AG09309 (cell line): ENCODE results near the gene CNTNAP2.

Source experiments
- DNase-seq: peaks from one replicate; pipeline ENCODE4 v3.0.0-alpha.2; 2010; ENCODE audit warnings: low read depth
- H3K4me3 ChIP-seq: 2 replicates; pipeline ENCODE4 v1.5.1; 2011; ENCODE audit warnings: mild to moderate bottlenecking, low read depth, low read length, moderate library complexity; ENCODE audit not compliant: control insufficient read depth
- TF ChIP-seq, protein P1 (sequence below): IDR thresholded peaks from 2 replicates; pipeline ENCODE4 v1.5.1; 2011; ENCODE audit warnings: mild to moderate bottlenecking, low read depth, low read length, inconsistent platforms; ENCODE audit not compliant: insufficient read depth, control insufficient read depth; ENCODE audit errors: missing control alignments

CNTNAP2 gene

GRCh38 chr7:148174376-148174775, 2057.8 kb downstream of the CNTNAP2 start:
- H3K4me3 ChIP-seq = no peak overlapping the region
- TF ChIP-seq, protein P1, sequence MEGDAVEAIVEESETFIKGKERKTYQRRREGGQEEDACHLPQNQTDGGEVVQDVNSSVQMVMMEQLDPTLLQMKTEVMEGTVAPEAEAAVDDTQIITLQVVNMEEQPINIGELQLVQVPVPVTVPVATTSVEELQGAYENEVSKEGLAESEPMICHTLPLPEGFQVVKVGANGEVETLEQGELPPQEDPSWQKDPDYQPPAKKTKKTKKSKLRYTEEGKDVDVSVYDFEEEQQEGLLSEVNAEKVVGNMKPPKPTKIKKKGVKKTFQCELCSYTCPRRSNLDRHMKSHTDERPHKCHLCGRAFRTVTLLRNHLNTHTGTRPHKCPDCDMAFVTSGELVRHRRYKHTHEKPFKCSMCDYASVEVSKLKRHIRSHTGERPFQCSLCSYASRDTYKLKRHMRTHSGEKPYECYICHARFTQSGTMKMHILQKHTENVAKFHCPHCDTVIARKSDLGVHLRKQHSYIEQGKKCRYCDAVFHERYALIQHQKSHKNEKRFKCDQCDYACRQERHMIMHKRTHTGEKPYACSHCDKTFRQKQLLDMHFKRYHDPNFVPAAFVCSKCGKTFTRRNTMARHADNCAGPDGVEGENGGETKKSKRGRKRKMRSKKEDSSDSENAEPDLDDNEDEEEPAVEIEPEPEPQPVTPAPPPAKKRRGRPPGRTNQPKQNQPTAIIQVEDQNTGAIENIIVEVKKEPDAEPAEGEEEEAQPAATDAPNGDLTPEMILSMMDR = no peak
- DNase-seq = no peak

GRCh38 chr7:148175512-148175911, 2058.9 kb downstream of the CNTNAP2 start:
- TF ChIP-seq, protein P1 = no peak
- no peak for DNase-seq
- no peak overlapping the region for H3K4me3 ChIP-seq

DNA sequence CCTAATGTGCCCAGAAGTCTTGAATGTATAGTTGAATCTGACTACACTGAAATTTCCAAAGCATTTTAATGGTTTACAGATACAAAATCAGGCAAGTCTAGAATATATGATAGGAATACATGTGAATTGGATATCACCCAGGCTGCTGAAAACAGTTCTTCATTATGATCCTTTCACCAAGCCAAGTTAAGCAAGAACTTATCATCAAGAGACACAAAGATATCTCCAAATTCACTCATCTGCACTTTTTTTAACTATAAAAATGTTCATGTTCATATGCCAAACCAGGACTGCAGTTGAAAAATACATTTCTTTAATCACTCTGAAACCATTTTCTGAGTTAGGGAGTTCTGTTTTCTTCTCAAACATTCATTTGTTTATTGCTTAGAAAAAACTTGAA, 2061.4 kb downstream of the CNTNAP2 start:
- no peak for DNase-seq
- TF ChIP-seq, protein P1 = no peak
- H3K4me3 ChIP-seq = no peak overlapping the region

DNA sequence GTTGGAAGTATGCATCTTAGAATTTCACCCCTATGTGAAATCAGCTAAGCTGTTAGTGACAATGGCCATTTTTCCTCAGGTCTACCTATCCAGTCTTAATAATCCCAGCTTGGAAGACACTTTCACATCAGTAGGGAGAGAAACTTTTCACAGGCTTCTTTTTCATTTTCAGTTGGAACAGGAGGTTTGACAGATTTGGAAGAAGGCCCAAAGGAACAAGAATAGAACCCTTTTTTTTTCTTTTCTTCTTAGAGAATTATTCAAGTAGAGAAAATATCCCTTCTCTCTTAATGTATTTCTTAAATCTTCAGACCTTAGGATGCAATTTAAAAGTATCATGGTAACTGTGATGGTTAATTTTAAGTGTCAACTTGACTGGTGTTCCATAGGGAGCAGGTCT, 2063.5 kb downstream of the CNTNAP2 start:
- TF ChIP-seq, protein P1 = no peak
- no peak for DNase-seq
- H3K4me3 ChIP-seq = no peak overlapping the region

DNA sequence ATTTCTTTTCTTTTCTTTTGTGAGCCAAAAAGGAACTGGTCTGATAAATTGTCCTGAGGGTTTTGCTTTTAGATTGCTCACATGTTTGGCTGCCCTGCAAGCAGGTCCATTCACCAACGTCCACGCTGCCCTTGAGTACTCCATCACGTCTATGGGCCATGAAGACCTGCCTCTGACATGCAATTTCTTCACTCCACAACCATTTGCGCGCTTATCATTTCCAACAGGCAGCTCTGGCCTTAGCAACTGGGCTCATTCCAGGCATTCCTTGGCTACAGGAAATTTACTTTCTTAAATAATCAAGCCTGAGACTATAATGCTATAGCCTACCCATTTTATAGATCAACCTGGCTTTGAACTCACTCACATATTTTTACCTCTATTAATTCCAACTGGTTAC, 2065.7 kb downstream of the CNTNAP2 start:
- no peak for DNase-seq
- H3K4me3 ChIP-seq = no peak overlapping the region
- TF ChIP-seq, protein P1 = no peak

- TF ChIP-seq, protein P1 = no peak
- peak; percentile 8 for DNase-seq
Observed at GRCh38 chr7:148185041-148185440, 2068.4 kb downstream of the CNTNAP2 start.

GRCh38 chr7:148187471-148187870, 2070.9 kb downstream of the CNTNAP2 start:
- no peak overlapping the region for H3K4me3 ChIP-seq
- no peak for DNase-seq
- TF ChIP-seq, protein P1 = no peak

More at GRCh38 chr7:148185041-148185440, 2068.4 kb downstream of the CNTNAP2 start:
- no peak overlapping the region for H3K4me3 ChIP-seq
